OCI-M2 (cell line): ENCODE results near the gene KISS1.

ENCODE experiments used
- DNase-seq: peaks from one replicate; lab custom pipeline; 2025; ENCODE audit not compliant: unreplicated experiment; lab: John Stamatoyannopoulos, UW

KISS1 gene

DNA sequence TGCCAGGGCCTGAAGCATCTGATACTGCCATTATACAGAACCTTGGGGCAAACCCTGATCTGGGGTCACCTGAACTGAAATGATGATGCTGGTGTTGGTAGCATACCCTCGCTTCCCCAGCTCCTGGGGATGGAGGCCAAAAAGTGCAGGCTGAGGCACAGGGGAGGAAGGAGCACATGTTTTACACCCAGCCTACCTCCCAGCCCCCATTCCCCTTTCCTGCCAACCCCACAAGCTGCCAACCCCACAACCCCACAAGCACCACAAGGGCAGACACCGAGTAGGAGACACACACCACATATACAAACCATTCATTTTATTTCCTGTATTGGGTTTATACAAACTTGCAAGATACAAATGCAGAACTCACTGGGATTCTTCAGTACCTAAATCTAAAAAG is 22.3 kb upstream of the KISS1 start:
- DNase-seq = no peak

DNA sequence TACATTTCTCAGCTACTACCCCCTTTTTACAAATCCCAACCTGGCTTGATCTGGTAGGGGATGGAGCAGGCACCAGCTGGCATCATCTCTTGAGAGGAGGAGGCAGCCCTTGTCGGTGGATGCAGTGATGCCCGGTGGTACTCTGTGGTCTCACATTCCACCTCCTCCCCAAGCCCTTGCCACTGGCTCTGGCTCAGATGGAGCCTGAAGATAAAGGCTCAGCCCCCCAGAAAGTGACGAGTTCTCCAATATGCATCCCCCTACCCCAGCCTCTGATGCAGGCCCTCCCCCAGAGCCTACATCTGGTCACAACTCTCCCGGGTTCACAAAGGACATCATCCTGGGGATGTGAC is 21.3 kb upstream of the KISS1 start:
- no peak for DNase-seq

DNA sequence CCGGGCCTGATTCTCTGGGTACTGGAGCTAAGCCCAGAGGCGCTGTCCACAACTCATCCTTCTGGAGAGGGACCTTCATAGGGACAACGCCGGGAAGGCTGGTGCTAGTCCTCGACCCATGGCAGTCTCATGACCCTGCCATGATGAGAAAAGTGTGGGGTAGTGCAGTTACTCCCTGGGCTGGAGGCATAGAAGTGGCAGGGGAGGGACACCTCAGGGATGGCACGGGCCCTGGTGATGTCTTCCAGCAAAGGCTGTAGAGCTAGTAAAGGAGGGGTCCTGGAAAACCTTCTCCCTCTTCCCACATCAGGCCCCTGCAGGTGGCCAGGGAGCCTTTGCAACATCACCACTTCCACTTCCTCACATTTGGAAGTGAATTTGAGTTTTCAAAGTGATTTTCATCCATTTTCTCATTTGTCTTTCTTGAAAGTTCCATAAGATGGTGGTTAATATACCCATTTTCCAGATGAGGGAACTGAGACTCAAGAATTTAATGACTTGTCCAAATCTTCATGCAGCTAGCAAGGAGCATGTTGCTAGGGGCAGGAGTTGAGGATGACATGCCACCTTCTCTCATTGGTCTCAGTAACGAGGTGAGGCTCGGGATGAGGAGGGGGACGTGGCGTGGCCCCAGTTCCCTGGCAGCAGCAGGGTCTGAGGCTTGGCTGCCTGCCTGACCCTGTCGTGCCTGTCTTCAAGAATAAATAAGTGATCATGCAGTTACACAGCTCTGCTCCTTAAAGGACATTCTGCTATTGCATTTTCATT is 20.8 kb upstream of the KISS1 start:
- no peak for DNase-seq

DNA sequence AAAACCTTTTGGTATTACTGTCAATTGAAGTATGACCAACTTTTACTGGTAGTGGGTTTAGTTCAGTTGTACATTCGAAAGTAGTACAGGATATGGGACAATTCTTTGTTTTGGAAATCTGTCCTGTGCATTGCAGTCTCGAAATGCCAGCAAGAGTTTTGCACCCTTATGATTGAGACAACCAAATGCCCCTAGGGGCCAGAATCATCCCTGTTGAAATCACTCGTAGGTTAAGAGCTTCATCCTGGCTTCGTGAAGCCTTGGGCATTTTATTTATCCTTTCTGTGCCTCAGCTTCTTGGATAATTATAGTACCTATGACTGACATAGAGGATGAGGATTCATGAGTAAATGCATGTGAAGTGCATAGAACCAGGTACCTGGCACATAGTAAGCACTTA is 19.9 kb upstream of the KISS1 start:
- DNase-seq = no peak

DNA sequence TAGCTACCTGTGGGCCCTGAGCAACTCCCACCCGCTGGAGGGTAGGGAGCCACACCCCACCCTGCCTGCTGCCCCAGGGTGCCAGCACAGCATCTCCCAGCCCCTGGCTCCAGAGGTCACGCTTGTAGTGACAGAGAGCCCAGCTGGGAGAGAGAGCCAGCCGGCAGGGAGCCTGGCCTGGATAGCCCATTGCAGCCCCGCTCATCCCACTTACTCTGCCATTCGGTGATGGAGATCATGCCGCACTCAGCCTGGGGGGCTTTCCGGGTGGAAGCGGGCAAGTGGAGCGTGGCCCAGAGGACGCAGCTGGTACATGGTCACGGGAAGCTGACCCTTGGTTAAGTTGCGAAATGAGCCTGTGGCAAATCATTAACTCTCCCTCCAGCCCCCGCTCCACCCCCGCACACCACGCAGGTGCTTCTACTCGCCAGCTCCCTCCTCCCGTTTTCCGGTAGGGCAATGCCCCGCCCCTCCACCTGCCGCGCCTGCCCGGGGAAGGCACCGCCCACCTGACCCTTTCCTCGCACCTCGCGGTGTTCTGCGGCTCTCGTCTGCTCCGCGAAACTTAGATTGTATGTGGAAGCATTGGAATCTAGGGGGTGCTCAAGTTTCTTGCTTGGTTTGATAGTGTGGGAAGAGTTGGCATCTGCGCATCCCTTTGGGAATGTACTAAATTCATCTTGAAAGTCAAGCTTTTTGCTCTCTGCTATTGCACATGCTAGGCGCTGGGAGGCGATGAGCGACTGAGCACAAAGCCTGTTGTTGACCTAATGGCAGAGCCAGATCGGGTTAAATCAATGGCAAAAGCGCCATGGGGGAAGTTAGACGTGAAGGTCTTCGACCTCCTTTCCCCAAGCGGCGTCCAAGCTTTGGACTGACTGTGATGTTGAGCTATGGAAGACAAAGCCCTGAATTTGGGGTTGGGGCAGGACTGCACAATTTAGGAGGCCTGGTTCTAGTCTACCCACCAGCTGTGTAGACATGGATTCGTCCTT is 17.7 kb upstream of the KISS1 start, which contains the start of gene GOLT1A:
TSS of gene GOLT1A (minus strand) at position 321 of the 995 bp plus-strand sequence. CDS start at position 239, 82 bp downstream.
- no peak for DNase-seq

DNA sequence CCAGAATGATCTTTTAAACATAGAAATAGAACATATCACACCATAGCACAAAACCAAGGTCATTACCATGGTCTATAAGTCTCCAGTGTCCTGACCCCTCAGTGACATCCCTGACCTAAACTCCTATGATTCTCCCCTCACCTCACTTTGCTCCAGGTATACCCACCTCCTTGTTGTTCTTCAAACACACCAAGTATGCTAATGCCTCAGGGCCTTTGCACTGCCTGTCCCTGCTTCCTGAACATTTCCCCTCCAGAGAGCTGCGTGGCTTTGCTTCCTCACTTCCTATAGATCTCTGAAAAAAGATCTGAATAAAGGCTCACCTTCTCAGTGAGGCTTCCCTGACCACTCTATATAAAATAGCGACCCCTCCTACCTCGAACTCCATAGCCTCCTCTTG is 16.4 kb upstream of the KISS1 start:
- DNase-seq = no peak

DNA sequence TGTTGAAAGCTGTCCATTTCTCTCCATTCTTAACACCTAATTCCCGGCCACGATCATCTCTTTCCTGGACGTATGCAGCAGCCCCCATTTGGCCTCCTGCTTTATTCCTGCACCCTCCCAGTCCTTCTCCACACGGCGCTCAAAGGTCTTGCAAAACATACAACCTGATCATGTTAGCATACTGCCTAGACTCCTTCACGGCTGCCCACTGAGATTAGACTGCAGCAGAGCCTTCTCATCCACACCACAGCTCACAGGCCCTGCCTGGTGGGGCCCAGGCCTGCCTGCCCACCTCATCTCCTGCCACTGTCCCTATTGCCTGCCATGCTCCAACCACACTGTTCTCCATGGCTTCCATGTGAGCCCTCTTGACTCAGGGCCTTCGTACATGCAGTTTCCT is 14.8 kb upstream of the KISS1 start:
- DNase-seq = no peak

DNA sequence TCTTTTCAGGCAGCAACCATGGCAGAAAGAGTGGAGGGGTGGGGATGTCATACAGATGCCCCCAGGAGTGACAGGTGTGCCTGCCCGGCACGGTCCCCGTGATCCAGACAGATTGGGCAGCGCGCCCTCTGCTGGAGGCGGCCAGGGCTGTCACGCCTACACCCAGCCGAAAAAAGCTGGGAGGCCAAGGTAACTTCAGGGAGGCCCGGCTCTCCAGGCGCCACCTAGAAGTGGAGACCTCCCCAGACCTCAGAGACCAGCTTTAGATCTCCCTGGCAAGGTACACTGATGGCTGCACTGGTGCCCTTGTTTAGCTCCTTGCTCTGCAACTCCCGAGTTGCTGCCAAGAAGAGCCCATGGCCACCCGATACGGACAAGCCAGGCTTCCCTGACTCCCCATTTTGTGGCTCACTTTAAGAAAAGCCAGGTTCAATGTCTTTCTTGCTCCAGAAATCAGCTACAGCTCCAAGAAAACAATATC is 10.9 kb upstream of the KISS1 start:
- DNase-seq = no peak

DNA sequence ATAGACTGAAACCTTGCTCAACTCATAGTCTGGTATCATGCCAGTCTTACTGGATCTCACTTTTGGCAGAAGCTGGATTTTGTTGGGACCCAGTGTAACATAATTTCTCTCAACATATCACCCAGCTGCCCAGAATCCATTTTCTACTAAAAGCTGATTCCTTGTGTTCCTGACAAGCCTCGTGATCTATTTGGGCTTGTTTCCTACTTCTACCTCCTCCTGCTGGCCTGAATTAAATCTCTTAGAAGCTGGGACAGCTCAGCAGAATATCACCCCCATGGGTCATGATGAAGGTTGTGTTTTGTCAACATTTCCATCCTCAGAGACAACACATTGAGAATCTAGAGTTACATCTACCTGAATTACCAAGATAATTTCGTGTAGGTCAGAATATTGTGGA is 9.8 kb upstream of the KISS1 start:
- DNase-seq = no peak

DNA sequence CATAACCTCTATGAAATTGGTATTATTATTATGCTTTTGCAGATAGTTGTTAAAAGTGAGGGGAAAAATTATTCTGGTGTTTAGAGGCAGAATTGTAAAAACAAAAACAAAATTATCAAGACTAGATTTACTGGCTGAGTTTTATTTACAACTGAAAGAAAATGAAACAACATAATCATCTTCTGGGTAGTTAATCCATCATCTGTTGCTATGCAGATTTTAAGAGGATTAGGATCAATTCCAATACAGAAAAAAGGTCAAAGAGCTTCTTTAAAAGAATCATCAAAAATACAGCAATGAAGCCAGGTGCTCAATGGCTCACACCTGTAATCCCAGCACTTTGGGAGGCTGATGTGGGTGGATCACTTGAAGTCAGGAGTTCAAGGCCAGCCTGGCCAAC is 9.2 kb upstream of the KISS1 start:
- DNase-seq = no peak

DNA sequence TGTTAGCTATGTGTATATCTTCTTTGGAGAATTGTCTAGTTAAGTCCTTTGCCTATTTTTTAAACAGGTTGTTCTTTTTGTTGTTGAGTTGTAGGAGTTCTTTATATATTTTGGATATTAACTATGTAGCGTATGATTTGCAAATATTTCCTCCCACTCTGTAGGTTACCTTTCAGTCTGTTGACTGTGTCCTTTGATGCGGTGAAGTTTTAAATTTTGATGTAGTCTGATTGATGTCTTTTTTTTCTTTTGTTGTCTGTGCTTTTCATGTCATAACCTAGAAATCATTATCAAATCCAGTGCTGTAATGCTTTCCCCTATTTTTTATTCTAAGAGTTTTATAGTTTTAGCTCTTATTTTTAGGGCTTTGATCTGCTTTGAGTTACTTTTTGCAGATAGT is 8.7 kb upstream of the KISS1 start:
- DNase-seq = no peak

DNA sequence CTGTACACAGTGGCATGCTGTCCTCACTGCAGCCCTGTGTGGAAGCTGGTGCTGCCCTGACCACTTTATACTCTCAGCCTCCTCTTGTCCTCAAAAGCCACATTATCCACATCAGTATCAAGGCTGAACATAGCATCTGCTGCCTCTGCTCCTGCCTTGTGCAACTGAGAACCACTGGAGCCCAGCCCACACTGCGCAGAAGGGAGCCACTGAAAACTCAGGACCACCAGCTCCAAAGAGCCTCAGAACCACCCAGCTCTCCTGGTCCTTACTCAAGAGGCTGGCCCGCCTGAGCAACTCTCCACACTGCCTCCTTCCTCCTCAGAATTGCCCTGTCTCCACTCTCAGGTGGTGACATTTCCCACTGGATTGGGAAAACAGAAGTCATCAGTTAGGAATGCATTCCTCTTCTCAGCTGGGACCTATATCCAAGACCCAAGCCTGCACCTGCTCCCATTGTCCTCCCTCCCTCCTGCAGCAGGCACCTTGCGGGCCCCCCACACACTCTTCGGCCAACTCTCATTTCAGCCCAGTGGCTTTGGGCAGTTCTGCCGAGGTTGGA is 7.0 kb upstream of the KISS1 start:
- no peak for DNase-seq

DNA sequence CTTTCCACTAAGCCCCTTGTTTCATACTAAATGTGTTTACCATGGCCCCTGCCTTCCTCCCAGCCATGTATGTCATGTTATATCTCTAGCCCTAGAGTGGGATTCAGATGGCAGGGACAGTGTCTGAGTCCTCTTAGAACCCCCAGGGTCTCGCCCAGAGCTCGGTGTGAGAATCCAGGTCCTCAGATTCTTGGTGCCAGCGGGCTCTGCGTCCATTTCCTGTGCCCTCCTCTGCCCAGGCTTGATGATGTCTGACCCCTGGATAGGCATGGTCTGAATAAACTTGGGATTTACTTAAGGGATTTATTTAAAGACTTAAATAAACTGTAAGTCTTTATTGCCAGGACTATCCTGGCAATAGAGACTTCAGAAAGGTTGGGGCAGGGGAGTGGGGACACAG is 6.2 kb upstream of the KISS1 start:
- DNase-seq = no peak

DNA sequence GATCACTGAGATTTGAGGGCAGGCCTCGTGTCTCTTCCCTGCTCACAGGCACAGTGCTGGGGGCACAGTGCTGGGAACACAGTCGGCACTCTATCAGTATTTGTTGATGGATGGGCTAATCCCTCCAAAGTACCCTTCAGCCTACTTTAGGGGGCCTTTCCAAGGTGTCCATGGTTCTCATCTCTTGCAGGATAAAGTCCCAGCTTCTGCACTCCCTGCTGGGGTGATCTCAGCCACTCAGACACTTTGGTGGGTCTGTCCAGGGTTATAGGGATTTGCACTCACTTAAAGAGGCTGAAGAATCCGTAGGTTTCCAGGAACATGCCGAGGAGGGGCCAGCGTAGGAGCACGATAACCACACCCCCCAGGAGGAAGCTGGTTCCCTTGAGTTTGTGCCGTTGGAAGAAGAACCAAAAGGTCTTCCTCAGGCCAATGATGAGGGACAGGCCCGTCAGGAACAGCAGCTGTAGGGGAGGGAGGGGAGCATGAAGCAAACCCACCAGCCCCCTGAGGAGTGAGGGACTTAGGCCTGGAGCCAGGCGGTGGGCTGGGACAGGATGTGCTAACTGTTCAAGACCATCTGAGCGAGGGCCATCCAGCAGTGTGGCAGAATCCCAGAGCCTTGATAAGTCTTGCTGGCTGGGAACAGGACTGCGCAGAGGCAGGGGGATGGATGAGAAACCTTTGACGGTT is 5.2 kb upstream of the KISS1 start:
- DNase-seq = no peak

DNA sequence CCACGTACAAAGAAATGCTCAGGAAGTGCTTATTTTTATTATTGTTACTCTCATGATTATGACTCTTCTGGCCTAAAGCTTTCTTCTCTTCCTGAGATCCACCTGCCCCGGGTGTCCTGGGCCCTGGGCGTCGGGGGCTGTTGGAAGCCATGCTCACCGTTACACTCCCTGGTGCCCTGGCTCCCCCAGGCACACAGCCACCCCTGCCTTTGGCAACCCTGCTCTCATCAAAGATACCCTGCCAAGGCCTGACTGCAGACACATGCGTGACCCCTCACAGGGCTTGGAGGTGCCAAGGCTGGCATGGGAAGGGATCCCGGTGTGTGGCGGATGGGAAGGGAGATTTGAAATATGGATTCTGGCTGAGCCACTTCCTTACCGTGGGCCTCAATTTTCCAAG is 3.3 kb upstream of the KISS1 start:
- no peak for DNase-seq

DNA sequence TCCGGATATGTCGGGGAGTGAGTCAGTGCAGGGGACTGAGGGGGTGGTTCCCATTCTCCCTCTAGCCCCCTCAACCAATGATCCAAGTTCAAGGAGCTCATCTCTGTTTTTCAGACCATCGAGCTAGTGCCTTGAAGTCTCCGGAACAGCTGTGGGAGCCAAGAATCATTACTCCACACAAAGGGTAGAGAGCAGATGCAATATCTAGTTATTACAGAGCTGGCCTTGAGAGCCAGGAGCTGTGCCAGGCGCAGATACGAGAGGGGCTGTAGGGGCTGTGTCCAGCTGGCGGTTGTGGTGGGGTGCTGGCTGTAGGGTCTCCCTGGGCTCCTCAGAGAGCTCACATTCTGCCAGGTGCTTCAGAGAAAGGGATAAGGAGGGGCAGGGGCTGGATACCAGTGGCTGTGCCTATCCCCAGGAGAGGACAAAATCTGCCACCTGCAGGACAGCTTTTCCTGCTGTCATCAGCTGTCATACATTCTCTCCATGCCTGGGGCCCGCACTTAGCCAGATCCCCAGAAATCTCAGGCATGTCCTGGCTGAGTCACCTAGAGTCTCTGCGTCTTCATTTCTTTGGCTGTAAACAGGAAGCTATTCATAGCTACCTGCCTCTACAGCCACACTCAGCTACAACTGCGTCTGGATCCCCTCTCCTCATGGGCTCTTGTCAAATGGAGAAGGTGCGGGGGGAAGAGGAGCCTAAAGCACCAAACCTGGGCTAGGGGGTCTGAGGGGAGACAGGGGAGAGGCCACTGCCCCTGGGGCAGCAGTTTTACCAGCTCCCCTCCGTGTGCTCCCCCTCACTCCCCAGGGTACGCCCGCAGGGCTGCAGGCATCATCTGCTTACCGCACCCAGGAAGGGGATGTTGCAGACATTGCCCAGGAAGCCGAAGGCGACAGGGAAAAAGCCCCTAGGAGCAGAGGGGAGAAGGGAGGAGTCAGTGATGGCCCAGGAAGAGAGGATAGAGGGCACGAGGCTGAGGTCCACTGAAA is 2.4 kb upstream of the KISS1 start:
- DNase-seq = no peak

DNA sequence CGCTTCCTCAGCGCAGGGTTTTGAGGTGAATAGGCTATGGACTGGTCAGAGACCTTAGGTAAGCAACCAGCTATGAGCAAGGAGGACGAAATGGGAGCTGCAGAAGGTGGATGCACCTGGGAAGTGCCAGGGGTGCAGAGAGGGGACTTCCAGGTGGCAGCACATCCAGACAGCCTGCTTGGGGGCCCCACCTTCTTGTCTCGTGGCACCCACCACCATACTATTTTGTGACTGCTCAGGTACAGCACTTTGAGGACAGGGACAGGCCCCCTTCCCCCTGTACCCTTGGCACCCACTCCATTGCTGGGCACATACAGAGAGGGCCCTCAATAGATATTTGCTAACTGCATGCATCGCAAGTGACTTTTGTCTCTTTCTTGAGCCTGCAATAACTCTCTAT is 777 bp upstream of the KISS1 start:
- no peak for DNase-seq

DNA sequence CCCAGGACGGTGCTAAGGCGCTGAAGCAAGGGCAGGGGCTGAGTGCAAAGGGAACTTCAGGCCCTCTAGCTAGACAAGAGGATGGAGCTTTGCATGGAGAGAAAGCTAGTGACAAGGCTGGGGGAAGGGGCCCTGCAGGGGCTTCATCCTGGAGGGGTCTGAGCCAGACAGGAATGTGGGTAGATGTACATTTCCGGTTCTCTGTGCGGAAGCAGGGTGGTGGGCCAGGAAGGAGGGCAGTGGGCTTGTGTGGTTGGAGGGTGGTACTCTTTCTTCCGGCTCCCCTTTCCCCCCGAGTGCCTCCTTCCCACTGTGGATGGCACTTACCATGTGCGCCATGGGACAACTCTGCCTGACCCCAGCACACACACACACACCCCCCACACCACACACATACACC is 1.5 kb downstream of the KISS1 start:
- no peak for DNase-seq

DNA sequence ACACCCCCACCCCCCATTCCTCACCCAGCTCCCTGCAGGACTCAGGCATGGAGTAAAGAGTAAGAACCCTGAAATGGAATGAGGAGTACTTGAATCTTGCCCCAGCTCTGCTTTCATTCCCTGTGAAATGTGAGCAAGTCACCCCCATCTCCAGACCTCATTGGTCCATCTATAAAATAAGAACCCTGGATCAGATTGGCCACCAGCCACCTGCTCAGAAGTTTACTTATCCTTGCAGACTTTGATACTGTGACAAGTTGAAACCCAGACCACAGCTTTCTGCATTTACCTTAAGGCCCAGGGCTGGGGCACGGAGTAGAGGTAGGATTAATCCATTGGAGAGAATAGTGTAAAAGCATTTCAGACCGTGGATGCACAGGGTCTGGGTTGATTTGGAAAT is 2.2 kb downstream of the KISS1 start:
- no peak for DNase-seq
